ENCODE measurements around the gene VENTX. TPM values are rescaled to one million over a fixed set of nuclear protein-coding genes. Genes with fewer than 3 reads are reported as not detected.

The VENTX gene
- total and polyA plus RNA-seq, 2 donors (not counting 3 experiments of a cell fraction or from before 2014, with no cell fraction given) = not detected

DNA sequence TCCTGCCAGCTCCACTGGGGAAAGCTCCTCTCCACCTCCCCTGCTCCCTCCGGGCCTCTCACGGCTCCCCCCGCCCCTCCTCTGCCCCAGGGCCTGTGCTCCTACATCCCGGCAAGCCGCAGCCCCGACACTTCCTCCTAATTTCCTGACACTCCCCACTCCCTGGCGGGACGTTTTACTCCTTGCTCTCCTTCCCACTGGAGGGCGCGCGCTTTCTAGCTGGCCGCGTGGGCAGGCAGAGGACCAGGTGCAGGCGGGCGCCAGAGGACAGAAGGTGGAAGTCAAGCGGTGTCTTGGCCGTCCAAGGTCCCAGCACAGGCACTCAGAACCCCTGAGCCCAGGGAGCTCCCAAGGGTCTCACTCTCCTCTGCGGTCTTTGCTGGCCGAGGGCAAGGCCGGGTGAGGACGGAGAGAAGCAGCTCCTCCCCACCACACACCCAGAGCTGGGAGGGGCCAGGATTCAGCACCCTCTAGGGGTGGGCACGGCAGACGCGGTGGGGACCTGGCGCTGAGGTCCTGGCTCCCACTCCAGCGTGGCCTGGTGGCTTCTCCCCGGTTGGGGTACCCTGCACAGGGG lies 19.9 kb downstream of the VENTX start:
- Histone ChIP-seq H3K4me2 (ENCODE audit: insufficient read depth, low read length) (no peak overlapping the region), H3K9ac (replicated peaks; ENCODE audit: extremely low read depth, insufficient read depth, low read length) (no peak overlapping the region), H4K20me1 (replicated peaks; ENCODE audit: control insufficient read depth, extremely low read depth, insufficient read depth, low read length) (no peaks in the 10 kb centered on the region), H3K27me3 (ENCODE audit: control insufficient read depth in 2 of 2, insufficient read depth in 2 of 2, low read length in 2 of 2) (no peaks in the 10 kb centered on the region), H3K9me3 (replicated peaks; ENCODE audit: control insufficient read depth, insufficient read depth, low read length) (no peaks in the 10 kb centered on the region), H3K79me2 (ENCODE audit: control insufficient read depth, insufficient read depth, low read length) (no peaks in the 10 kb centered on the region), H3K9me1 (replicated peaks; ENCODE audit: control insufficient read depth, extremely low read depth, insufficient read depth, low read length) (no peaks in the 10 kb centered on the region), H3K36me3 (ENCODE audit: control insufficient read depth in 2 of 2, extremely low read depth in 1 of 2, insufficient read depth in 2 of 2, low read length in 2 of 2) (no peaks in the 10 kb centered on the region), H3K27ac (ENCODE audit: insufficient read depth, low read depth, low read length) (no peak overlapping the region), H3K4me1 (ENCODE audit: control insufficient read depth, extremely low read depth, insufficient read depth, low read length) (peaks cover 26% of the 10 kb centered on the region), H2AFZ (ENCODE audit: low read depth, low read length) (peak overlapping the region; percentile 69), H3K4me3 (replicated peaks in 1 of 3; ENCODE audit: insufficient read depth in 1 of 3, low read depth in 1 of 3, low read length in 3 of 3) (no peak overlapping the region)
- no TSS peak for BruUV-seq (replicated peaks)
- POLR2A ChIA-PET = no interaction called here
- TF ChIP-seq POLR2A (IDR thresholded peaks at IDR 0.05; ENCODE audit: low read depth, low read length) = no peak
- peak; percentile 24 to 33 for TF ChIP-seq CTCF (IDR thresholded peaks at IDR 0.05; ENCODE audit: extremely low read depth in 1 of 2, insufficient read depth in 1 of 2, low read depth in 1 of 2, low read length in 2 of 2)
- CTCF ChIA-PET = interaction anchor here (0.7 to 2.4 kb wide), 10 partner anchors 8 to 717 kb away, joined by 3 to 10 read pairs (median 4); no protein-coding TSS in a partner anchor
- intact Hi-C loops (cut with micrococcal nuclease) = no loop called here
- FAIRE-seq = peak; percentile 80
- dilution Hi-C loops (cut with MboI; ENCODE audit: extremely low pct_ligation_motif_present, low sequenced_read_pairs) = no loop called here
- DNase-seq (ENCODE audit: low read depth, low spot score) = peak; percentile 29

DNA sequence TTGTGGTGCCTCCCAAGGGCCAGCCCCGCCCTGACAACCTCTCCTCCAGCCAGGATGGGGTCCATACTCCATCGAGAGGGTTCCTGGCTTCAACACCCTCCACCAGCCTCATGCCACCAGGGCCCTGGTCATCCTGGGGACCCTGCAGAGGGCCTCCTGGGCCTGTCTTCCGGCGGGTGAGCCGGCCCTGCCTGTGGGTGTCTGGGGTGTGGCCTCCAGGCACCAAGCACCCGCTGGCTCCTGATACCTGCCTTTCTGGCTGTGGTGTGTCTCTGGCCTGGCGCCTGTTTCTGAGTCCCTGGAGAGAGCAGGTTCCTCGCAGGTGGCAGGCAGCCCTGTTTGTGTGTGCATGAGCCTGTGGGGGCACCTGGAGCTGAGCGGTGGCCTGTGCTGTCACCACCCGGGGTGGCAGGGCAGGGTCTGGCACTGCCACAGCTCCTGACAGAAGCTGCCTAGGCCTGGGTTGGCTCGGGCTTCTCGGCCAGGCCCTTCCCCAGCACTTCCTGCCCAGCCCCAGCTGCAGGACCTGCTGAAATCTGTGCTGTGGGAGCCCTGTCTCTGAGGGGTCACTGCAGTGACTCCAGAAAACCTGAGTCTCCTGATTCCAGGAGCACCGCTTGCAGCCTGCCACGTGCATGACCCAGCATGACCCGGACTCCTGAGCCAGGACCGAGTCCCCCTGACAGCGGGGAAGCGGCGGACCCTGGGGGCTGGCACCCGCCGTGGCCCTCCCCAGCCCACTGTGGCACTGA lies 20.6 kb downstream of the VENTX start:
- no peak for TF ChIP-seq JUN (IDR thresholded peaks at IDR 0.05; ENCODE audit: borderline replicate concordance, insufficient read depth, insufficient read length, low read depth)
- no peak for TF ChIP-seq CTCF (IDR thresholded peaks at IDR 0.05; ENCODE audit: extremely low read depth in 1 of 2, insufficient read depth in 1 of 2, low read depth in 1 of 2, low read length in 2 of 2)
- no peak for TF ChIP-seq MYC (IDR thresholded peaks at IDR 0.05; ENCODE audit: low read depth, low read length)
- no peak for TF ChIP-seq EZH2 (IDR thresholded peaks at IDR 0.05; ENCODE audit: borderline replicate concordance, low read depth, low read length, severe bottlenecking)
- TF ChIP-seq POLR2A (IDR thresholded peaks at IDR 0.05; ENCODE audit: low read depth, low read length) = no peak
- no peak for TF ChIP-seq GATA2 (IDR thresholded peaks at IDR 0.05; ENCODE audit: insufficient read depth, insufficient read length, low read depth, low read length)
- TF ChIP-seq POLR2AphosphoS5 (IDR thresholded peaks at IDR 0.05; ENCODE audit: insufficient read depth, low read depth, low read length) = no peak
- TF ChIP-seq FOS (IDR thresholded peaks at IDR 0.05; ENCODE audit: borderline replicate concordance, insufficient read depth, low read length) = no peak
- TF ChIP-seq, protein P1, sequence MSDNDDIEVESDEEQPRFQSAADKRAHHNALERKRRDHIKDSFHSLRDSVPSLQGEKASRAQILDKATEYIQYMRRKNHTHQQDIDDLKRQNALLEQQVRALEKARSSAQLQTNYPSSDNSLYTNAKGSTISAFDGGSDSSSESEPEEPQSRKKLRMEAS (IDR thresholded peaks at IDR 0.05; ENCODE audit: insufficient read depth, insufficient read length) = no peak
- no peak overlapping the region for H3K27ac ChIP-seq (ENCODE audit: insufficient read depth, low read depth, low read length)
- H3K4me2 ChIP-seq (ENCODE audit: insufficient read depth, low read length) = no peak overlapping the region
- peak overlapping the region; percentile 69 for H2AFZ ChIP-seq (ENCODE audit: low read depth, low read length)
- no peaks in the 10 kb centered on the region for H4K20me1 ChIP-seq (replicated peaks; ENCODE audit: control insufficient read depth, extremely low read depth, insufficient read depth, low read length)
- ChIA-PET POLR2A (no interaction called here), CTCF (interaction anchor here (0.8 to 2.4 kb wide), 7 partner anchors 8 to 72 kb away, joined by 3 to 10 read pairs (median 6); no protein-coding TSS in a partner anchor)
- no peaks in the 10 kb centered on the region for H3K36me3 ChIP-seq (ENCODE audit: control insufficient read depth in 2 of 2, extremely low read depth in 1 of 2, insufficient read depth in 2 of 2, low read length in 2 of 2)
- dilution Hi-C loops (cut with MboI; ENCODE audit: extremely low pct_ligation_motif_present, low sequenced_read_pairs) (no loop called here), intact Hi-C loops (cut with micrococcal nuclease) (no loop called here)
- BruUV-seq (replicated peaks) = no TSS peak
- H3K9me1 ChIP-seq (replicated peaks; ENCODE audit: control insufficient read depth, extremely low read depth, insufficient read depth, low read length) = no peaks in the 10 kb centered on the region
- no peak overlapping the region for H3K4me3 ChIP-seq (replicated peaks in 1 of 3; ENCODE audit: insufficient read depth in 1 of 3, low read depth in 1 of 3, low read length in 3 of 3)
- H3K9me3 ChIP-seq (replicated peaks; ENCODE audit: control insufficient read depth, insufficient read depth, low read length) = no peaks in the 10 kb centered on the region
- no peak overlapping the region for H3K9ac ChIP-seq (replicated peaks; ENCODE audit: extremely low read depth, insufficient read depth, low read length)
- FAIRE-seq (no peak), DNase-seq (ENCODE audit: low read depth, low spot score) (no peak)
- peaks cover 0 to 2% of the 10 kb centered on the region in 2 experiments for H3K27me3 ChIP-seq (ENCODE audit: control insufficient read depth in 2 of 2, insufficient read depth in 2 of 2, low read length in 2 of 2)
- H3K4me1 ChIP-seq (ENCODE audit: control insufficient read depth, extremely low read depth, insufficient read depth, low read length) = peaks cover 26% of the 10 kb centered on the region
- no peaks in the 10 kb centered on the region for H3K79me2 ChIP-seq (ENCODE audit: control insufficient read depth, insufficient read depth, low read length)

Measured in endothelial cell of umbilical vein (primary cell).